HCT116 (cell line): ENCODE measurements around the gene PIGO. TPM values are rescaled to one million over a fixed set of nuclear protein-coding genes. Genes with fewer than 3 reads are reported as not detected.

ENCODE experiments used
- ATAC-seq: fragments of 200-7000 bp; cut with Tn5 transposase; 2 replicates; pipeline ENCODE4 v1.9.1; 2020; ENCODE audit warnings: mild to moderate bottlenecking, moderate library complexity
- BruUV-seq: library from RNA; stranded (reverse); fragments of 400-500 nt; replicated peaks from 2 replicates; lab custom pipeline; 2021; lab: Mats Ljungman, UMichigan
- CTCF ChIA-PET: fragments of 300-600 bp; sonication (Branson Sonifier 250); formaldehyde crosslinking; loops from one replicate; lab custom pipeline; 2021; ENCODE audit warnings: antibody characterized with exemption; lab: Charles Lee
- POLR2A ChIA-PET: fragments of 300-600, 350-600 bp; sonication (Branson Sonifier 250); formaldehyde crosslinking; loops from one replicate; lab custom pipeline; 2021; ENCODE audit warnings: antibody characterized with exemption; lab: Charles Lee
- RAD21 ChIA-PET, 2 experiments: fragments of 300-600 bp; sonication (Branson Sonifier 250); formaldehyde crosslinking; loops; one replicate each; lab custom pipeline; 2023; ENCODE audit warnings: low total read pairs in 2 of 2; ENCODE audit not compliant: uncharacterized antibody in 2 of 2, unreplicated experiment in 2 of 2, low non-redundant PET in 1 of 2; lab: Charles Lee
- DNase-seq: peaks from one replicate; pipeline ENCODE4 v3.0.0-alpha.2; 2010; ENCODE audit warnings: low read depth, low spot score
- H2AFZ ChIP-seq: fragments of 200-600 bp; shearing (Covaris generic), sonication (generic); 2 replicates; pipeline ENCODE4 v1.6.1; 2017; ENCODE audit warnings: low read depth, mixed run types, mixed read lengths, antibody characterized with exemption, low read length; ENCODE audit not compliant: poor library complexity, severe bottlenecking
- H3K27ac ChIP-seq: 2 replicates; pipeline ENCODE4 v1.5.1; 2012; ENCODE audit warnings: low read depth, low read length
- H3K27me3 ChIP-seq: fragments of 200-600 bp; sonication (generic); 2 replicates; pipeline ENCODE4 v1.6.1; 2016; ENCODE audit warnings: mixed run types, low read length, mixed read lengths; ENCODE audit not compliant: insufficient read depth
- H3K36me3 ChIP-seq, 2 experiments: fragments of 200-500 bp in 1 of 2; fragments of 200-600 bp in 1 of 2; sonication (Bioruptor generic) in 1 of 2; sonication (generic) in 1 of 2; 2 replicates each; pipeline versions ENCODE4 v1.5.1 to v1.6.1; 2014 to 2016; ENCODE audit warnings: low read length in 2 of 2, inconsistent platforms in 1 of 2, mixed read lengths in 1 of 2, mixed run types in 1 of 2; ENCODE audit not compliant: insufficient read depth in 2 of 2, control insufficient read depth in 1 of 2
- H3K4me1 ChIP-seq, 2 experiments: fragments of 200-600 bp in 1 of 2; sonication (generic) in 1 of 2; 2 replicates each; pipeline versions ENCODE4 v1.5.1 to v1.6.1; 2012 to 2017; ENCODE audit warnings: low read length in 2 of 2, inconsistent platforms in 1 of 2, mild to moderate bottlenecking in 1 of 2, mixed read lengths in 1 of 2, mixed run types in 1 of 2, moderate library complexity in 1 of 2; ENCODE audit not compliant: insufficient read depth in 2 of 2, control insufficient read depth in 1 of 2
- H3K4me2 ChIP-seq: fragments of 200-600 bp; sonication (generic); 2 replicates; pipeline ENCODE4 v1.6.1; 2017; ENCODE audit warnings: mixed run types, low read length, mixed read lengths
- H3K4me3 ChIP-seq, 2 experiments: fragments of 200-600 bp in 1 of 2; sonication (generic) in 1 of 2; replicated peaks in 1 of 2; 2 replicates each; pipeline ENCODE4 v1.5.1; 2011 to 2016; ENCODE audit warnings: low read length in 2 of 2, control low read depth in 1 of 2, low read depth in 1 of 2, mild to moderate bottlenecking in 1 of 2, mixed read lengths in 1 of 2, mixed run types in 1 of 2
- H3K79me2 ChIP-seq: fragments of 200-600 bp; sonication (generic); 2 replicates; pipeline ENCODE4 v1.6.1; 2017; ENCODE audit warnings: mild to moderate bottlenecking, mixed run types, low read length, moderate library complexity, mixed read lengths; ENCODE audit not compliant: insufficient read depth
- H3K9ac ChIP-seq: fragments of 200-600 bp; sonication (generic); 2 replicates; pipeline ENCODE4 v1.6.1; 2016; ENCODE audit warnings: low read length, mixed read lengths
- H3K9me2 ChIP-seq: fragments of 200-600 bp; sonication (generic), shearing (Covaris generic); 2 replicates; pipeline ENCODE4 v1.6.1; 2017; ENCODE audit warnings: mixed run types, mild to moderate bottlenecking, moderate library complexity; ENCODE audit not compliant: insufficient read depth
- H3K9me3 ChIP-seq, 2 experiments: fragments of 200-500 bp in 1 of 2; fragments of 200-600 bp in 1 of 2; sonication (Bioruptor generic) in 1 of 2; sonication (generic) in 1 of 2; 2 replicates each; pipeline ENCODE4 v1.6.1; 2014 to 2017; ENCODE audit warnings: low read length in 2 of 2, mixed read lengths in 2 of 2, inconsistent platforms in 1 of 2, low read depth in 1 of 2, mild to moderate bottlenecking in 1 of 2, mixed run types in 1 of 2, moderate library complexity in 1 of 2; ENCODE audit not compliant: control insufficient read depth in 1 of 2, insufficient read depth in 1 of 2
- H4K20me1 ChIP-seq: fragments of 200-600 bp; sonication (generic), shearing (Covaris generic); 2 replicates; pipeline ENCODE4 v1.6.1; 2017; ENCODE audit warnings: mixed run types, mild to moderate bottlenecking, moderate library complexity; ENCODE audit not compliant: insufficient read depth
- ATF3 ChIP-seq: IDR thresholded peaks from 2 replicates; pipeline ENCODE4 v1.6.1; 2012
- CBX3 ChIP-seq: IDR thresholded peaks from 2 replicates; pipeline ENCODE4 v1.6.1; 2012; ENCODE audit warnings: low read depth
- CTCF ChIP-seq, 3 experiments: fragments of 200-600 bp in 1 of 3; sonication (generic) in 1 of 3; IDR thresholded peaks in 2 of 3; conservative IDR thresholded peaks in 1 of 3; 2 replicates each; pipeline ENCODE4 v1.5.1; 2012 to 2017; ENCODE audit warnings: low read depth in 2 of 3, low read length in 2 of 3, antibody characterized with exemption in 1 of 3, borderline replicate concordance in 1 of 3, control low read depth in 1 of 3, mild to moderate bottlenecking in 1 of 3, mixed read lengths in 1 of 3, mixed run types in 1 of 3, moderate library complexity in 1 of 3; ENCODE audit not compliant: insufficient read depth in 1 of 3
- ELF1 ChIP-seq: IDR thresholded peaks from 2 replicates; pipeline ENCODE4 v1.6.1; 2012; ENCODE audit warnings: low read depth, borderline replicate concordance
- EZH2 ChIP-seq: fragments of 200-600 bp; sonication (generic); IDR thresholded peaks from 2 replicates; pipeline ENCODE4 v1.6.1; 2017; ENCODE audit warnings: antibody characterized with exemption, mixed run types
- EZH2phosphoT487 ChIP-seq: fragments of 200-600 bp; IDR thresholded peaks from 2 replicates; pipeline ENCODE4 v1.6.1; 2018; ENCODE audit warnings: antibody characterized with exemption, borderline replicate concordance
- FOSL1 ChIP-seq: IDR thresholded peaks from 2 replicates; pipeline ENCODE4 v1.6.1; 2012; ENCODE audit warnings: low read depth
- MAX ChIP-seq: IDR thresholded peaks from 2 replicates; pipeline ENCODE4 v1.6.1; 2012
- POLR2A ChIP-seq: IDR thresholded peaks from 2 replicates; pipeline ENCODE4 v1.7.0; 2011; ENCODE audit warnings: borderline replicate concordance; ENCODE audit not compliant: insufficient read depth, insufficient read length; ENCODE audit errors: extremely low read depth
- POLR2AphosphoS5 ChIP-seq: IDR thresholded peaks from 2 replicates; pipeline ENCODE4 v1.6.1; 2011; ENCODE audit warnings: mild to moderate bottlenecking, low read depth, low read length, moderate library complexity
- REST ChIP-seq: IDR thresholded peaks from 2 replicates; pipeline ENCODE4 v1.6.1; 2012; ENCODE audit warnings: low read depth
- SIN3A ChIP-seq: IDR thresholded peaks from 2 replicates; pipeline ENCODE4 v1.6.1; 2012; ENCODE audit warnings: low read depth
- ZFX ChIP-seq: fragments of 450-650 bp; IDR thresholded peaks from 2 replicates; pipeline ENCODE4 v1.6.1; 2017
- ZNF274 ChIP-seq: fragments of 200-500 bp; sonication (Bioruptor generic); IDR thresholded peaks from 2 replicates; pipeline ENCODE4 v1.6.1; 2014; ENCODE audit warnings: mild to moderate bottlenecking, low read depth, low read length, inconsistent platforms
- intact Hi-C: fragments of 100-400 bp; cut with micrococcal nuclease; formaldehyde crosslinking; loops from 2 replicates; pipeline ENCODE4 v1.10.0; 2022
- total RNA-seq: library from RNA; stranded (reverse); gene quantifications from one replicate; pipeline ENCODE4 v1.2.1, GENCODE V29; 2021; ENCODE audit not compliant: unreplicated experiment

PIGO gene
- total RNA-seq, 1 experiment from 2014 or later: 24.0 TPM

- TF ChIP-seq REST (no peak), CBX3 (no peak), ZNF274 (no peak), SIN3A (no peak), ATF3 (no peak), POLR2A (no peak)
- TF ChIP-seq, all 23 proteins: peak for 0
Observed at GRCh38 chr9:35085078-35085477, 11.3 kb downstream of the PIGO start (continued).

GRCh38 chr9:35079426-35080341, 16.7 kb downstream of the PIGO start, which contains the start of gene FANCG:
Gene FANCG, minus strand, starts transcription at chr9:35079942. Its CDS starts 418 bp downstream, at chr9:35079524.
- Histone ChIP-seq H3K79me2 (peaks cover 35% of the 10 kb centered on the region), H3K9me3 (no peaks in the 10 kb centered on the region), H3K36me3 (peaks cover 2 to 24% of the 10 kb centered on the region in 2 experiments; a peak in 2 of 4 replicates), H3K27me3 (no peaks in the 10 kb centered on the region), H2AFZ (no peak within 1 kb of the TSS), H3K4me2 (peak within 1 kb of the TSS; percentile 92), H3K9ac (peak within 1 kb of the TSS; percentile 92), H3K4me3 (peak within 1 kb of the TSS; percentile 91 to 94), H3K27ac (peak within 1 kb of the TSS; percentile 76), H3K9me2 (no peaks in the 10 kb centered on the region), H4K20me1 (no peaks in the 10 kb centered on the region), H3K4me1 (peaks cover 12 to 21% of the 10 kb centered on the region in 2 experiments)
- peak; percentile 80 for DNase-seq
- ATAC-seq: peak; percentile 91
- ChIA-PET POLR2A (interaction anchor here (0.7 to 2.4 kb wide), 8 partner anchors 8 to 576 kb away, joined by 4 to 12 read pairs (median 7); partner anchors contain the start of genes PIGO, STOML2 and VCP), CTCF (interaction anchor here (0.6 to 2.4 kb wide), 7 partner anchors 17 to 943 kb away, joined by 3 to 12 read pairs (median 4); partner anchors contain the start of genes ATOSB and PIGO), RAD21 (interaction anchor here (0.5 to 1.2 kb wide), 4 partner anchors 9 to 24 kb away, joined by 3 to 5 read pairs (median 3); no protein-coding TSS in a partner anchor)
- intact Hi-C loops: no loop called here
- no TSS peak for BruUV-seq
- TF ChIP-seq CTCF (IDR thresholded peaks at IDR 0.05 in 2 of 3, conservative IDR thresholded peaks at IDR 0.05 in 1 of 3; ENCODE audit: borderline replicate concordance in 1 of 3, insufficient read depth in 1 of 3, low read depth in 2 of 3, low read length in 2 of 3) (no peak), FOSL1 (no peak), EZH2phosphoT487 (no peak), ELF1 (no peak), POLR2AphosphoS5 (peak; percentile 79), ZNF274 (no peak), ZFX (peak; percentile 78), EZH2 (no peak), ATF3 (no peak), MAX (no peak)
